Measurements from ENCODE around the gene RBPMS2.
A peak's percentile ranks its signal among the peaks of the same experiment; 100 is the strongest.
"Not testable (repeated sequence)": the region's sequence is repeated elsewhere in the genome, so short reads cannot be mapped to it uniquely, and the experiment has no call there.

The RBPMS2 gene

GRCh38 chr15:64751464-64751863 is 23.9 kb downstream of the RBPMS2 start:
- DNase-seq, result no peak

GRCh38 chr15:64749999-64750657 is 25.3 kb downstream of the RBPMS2 start:
- DNase-seq, result no peak

DNA sequence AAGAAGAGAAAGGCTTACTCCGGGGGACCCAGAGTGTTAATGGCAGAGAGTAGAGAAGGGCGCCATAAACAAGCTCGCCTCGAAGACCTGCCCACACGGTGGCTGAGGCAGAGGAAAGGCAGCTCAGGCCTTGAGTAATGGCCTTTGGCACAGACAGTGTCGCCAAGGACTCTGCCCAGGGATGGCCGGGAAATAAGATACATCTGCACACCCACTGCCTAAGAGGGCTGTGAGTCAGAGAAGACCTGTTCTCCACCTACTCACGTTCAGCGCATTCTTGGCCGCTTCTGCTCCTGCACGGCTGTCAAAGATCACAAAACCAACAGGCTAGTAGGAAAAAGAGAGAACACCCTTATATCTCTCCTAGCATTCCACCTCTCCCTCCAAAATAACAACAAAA is 26.2 kb downstream of the RBPMS2 start:
- DNase-seq, result no peak

- no peak for DNase-seq
Measured at GRCh38 chr15:64748251-64748650, 27.1 kb downstream of the RBPMS2 start.

DNA sequence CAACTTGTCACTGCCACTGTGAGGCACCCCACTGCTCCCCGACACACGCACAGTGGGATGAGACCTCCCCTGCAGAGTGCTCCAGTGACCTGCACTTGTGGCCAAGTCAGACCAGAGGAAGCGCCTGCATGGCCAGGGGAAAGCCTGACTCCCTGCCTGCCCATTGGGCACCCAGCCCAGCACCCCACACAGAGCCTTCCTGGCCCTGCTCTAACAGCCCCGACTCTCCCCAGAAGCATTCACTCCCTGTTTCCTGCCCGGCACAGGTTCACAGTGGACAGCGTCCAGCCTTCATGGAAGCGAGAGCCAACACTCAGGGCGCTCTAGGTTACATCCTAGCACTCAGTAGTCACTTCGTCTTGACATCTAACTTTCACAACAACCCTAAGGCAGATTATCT is 27.8 kb downstream of the RBPMS2 start:
- DNase-seq, result no peak

DNA sequence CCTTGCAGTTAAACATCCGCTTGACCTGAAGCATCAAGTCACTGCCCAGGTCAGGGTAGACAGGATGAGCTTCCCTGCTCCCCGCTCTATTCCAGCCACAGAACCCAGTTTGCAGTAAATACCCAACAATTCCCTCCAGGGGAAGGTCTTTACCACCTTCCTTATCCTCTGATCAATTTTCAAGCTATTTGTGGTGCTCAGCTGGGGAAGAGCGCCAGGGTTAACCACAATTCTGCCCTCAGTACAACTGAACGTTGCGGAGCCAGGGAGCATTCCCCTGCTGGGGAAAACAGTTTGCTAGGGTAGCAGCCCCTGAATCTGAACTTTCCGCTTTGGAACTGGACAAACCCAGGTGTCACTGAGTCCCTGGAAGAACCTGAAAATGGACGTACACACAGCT is 28.5 kb downstream of the RBPMS2 start:
- DNase-seq, result no peak

DNA sequence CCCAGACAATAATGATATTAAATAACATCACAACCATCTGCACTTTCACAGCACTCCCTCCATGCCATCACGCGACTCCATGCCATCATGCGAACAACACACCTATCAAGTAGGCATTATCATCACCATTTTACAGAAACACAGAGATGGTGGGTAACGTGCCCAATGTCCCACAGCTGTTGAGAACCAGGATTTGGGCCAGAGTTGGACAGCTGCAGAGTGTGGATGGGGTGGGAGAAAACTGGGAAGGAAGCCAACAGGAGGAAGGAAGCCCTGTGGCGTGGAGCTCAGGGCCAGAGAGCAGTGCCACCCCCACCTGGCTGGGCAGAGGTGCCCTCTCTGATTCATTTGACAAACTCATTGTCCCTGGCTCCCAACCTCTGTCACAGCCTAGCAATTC is 29.0 kb downstream of the RBPMS2 start:
- DNase-seq, result no peak

DNA sequence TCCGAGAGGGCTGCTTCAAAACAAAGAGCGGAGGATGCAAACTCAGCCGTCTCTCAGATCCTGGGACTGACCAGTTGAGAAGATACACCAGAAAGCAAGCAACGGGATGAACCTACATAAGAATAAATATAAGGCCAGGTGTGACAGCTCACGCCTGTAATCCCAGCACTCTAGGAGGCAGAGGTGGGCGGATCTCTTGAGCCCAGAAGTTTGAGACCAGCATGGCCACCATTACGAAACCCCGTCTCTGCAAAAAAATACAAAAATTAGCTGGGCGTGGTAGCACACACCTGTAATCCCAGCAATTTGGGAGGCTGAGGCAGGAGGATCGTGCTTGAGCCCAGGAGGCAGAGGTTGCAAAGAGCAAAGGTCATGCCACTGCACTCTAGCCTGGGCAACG is 31.7 kb downstream of the RBPMS2 start:
- DNase-seq, result no peak

- DNase-seq, result no peak
Measured at GRCh38 chr15:64742921-64743320, 32.5 kb downstream of the RBPMS2 start.

DNA sequence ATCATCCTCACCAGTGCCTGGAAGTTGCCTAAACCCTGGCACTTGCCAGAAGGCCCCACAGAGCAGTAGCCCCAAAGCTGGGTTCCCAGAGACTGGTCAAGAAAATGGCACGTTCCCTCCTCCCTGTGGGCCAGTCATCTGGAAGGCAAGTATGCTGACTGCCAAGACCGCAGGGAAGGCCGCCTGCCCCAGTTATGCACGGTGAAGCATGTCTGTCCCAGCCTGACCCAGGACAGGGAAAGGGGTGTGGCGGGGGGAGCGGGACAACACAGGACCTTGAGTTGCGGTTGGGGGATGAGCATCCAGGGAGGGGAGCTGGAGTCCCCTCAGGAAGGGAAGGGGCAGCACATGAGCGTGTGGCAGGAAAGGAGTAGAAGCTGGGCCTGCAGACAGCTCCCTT is 33.0 kb downstream of the RBPMS2 start:
- DNase-seq, result no peak

GRCh38 chr15:64741708-64742107 is 33.7 kb downstream of the RBPMS2 start:
- not testable (repeated sequence) for DNase-seq

GRCh38 chr15:64740311-64741170 is 34.8 kb downstream of the RBPMS2 start:
- DNase-seq, result no peak

DNA sequence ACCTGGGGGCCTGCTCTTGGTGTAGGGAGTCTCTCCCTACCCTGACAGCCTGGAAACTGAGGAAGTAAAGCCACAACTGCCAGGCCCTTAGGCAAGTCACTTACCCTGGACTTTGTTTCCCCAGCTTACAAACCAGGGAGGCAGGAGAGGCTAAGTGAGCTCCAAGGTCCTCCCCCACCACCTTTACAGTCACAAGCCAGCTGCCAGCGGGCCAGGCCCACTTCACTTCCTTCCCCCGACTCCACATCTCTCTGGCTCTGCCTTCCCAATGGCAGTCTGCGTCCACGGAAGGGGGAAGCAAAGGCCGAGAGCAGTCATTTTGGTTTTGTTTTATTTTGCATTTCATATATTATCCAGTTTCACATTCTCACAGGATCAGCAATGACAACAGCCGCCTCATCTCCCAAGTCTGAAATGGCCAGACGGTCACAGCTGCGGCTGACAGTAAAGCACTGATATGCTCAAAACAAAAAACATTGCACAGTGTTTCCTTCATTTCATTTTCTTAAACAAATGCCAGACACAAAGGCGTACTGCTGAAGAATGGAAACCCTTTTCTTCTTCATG is 35.7 kb downstream of the RBPMS2 start:
- DNase-seq, result no peak

DNA sequence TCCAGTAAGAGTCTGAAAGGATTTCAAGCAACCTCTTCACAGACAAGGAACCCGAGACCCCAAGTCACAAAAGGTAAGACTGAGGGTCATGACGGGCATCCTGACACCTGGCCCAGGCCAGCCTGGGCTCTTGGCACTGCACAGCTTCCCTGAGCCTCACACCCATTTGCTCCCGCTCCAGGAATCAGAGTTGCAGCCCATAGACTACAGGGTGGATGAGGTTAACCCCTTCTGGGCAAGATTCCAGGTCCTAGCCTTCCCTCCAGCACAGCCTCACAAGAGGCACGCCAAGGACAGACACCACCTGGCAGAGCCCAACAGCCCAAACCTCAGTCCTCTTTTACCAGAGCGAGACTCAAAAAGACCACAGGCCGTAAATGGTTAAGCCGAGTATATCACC is 36.2 kb downstream of the RBPMS2 start:
- DNase-seq, result no peak

DNA sequence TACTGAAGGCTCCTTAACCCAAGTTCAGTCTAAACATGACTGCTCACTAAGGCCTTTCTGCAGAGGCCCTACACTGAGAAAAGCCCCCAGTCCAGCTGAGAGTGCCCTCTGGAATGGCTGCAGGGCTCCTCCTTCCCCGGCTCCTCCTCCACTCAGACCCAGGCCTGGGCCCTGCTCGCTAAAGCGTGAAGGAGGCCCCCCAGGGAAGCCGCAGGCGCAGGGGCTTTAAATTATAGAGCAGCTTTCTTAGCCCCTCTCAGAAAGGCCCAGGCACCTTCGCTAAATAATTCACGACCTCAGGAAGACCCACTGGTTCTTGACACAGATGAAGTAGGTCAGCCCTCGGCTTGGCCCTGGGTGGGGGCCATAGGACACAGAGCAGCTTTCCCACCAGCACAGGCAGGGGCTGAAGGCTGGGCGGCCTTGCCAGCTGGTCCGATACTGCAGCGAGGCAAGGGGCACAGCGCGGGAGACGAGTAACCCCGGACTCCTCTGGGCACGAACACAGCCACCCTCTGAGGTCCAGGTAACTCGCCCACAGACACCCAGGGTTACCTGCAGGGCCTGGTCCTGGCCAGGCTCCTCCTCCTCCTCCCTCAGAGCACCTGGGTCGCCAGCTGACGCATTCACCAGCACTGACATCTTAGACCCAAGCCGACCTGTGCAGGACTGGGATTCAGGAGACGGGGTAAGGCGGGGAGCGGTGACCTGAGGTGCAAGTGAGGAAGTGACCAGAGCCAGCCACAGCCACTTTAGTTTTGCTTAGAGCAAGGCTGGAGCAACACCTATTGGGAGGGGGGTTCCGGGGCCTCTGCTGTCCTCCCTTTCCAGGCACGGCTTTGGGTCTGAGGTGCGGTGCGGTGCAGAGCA is 36.9 kb downstream of the RBPMS2 start:
- DNase-seq, result no peak

DNA sequence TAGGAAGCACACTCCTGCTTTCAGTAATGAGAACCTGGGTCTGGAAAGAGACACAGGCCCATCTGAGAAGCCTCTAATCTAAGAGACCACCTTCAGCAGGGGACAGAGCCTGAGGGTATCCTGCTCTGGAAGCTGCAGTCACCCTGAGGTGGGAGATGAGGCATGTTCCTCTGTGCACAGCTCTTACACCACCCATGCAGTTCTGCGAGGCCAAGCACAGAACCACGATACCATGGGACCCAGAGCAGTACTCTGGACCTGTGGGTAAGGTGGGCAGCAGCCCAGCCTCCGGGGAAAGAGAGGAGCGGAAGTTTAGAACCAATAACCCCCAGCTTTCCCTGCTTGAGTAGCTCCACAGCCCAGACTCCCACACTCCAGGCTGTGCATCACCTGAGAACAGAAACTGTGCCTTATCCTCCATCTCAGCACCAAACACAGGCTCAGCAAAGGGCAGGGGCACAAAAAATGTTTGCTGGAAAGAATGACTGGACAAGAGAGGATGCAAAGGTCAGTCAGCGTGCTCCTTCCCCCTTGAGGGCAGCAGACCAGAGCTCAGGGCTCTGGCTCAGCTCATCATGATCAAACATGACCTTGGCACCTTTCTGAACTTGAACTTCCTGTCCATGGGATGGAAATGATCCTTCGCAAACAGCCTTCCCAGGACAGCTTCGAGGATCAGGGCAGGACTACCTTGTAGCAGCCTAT is 43.1 kb downstream of the RBPMS2 start:
- no peak for DNase-seq

DNA sequence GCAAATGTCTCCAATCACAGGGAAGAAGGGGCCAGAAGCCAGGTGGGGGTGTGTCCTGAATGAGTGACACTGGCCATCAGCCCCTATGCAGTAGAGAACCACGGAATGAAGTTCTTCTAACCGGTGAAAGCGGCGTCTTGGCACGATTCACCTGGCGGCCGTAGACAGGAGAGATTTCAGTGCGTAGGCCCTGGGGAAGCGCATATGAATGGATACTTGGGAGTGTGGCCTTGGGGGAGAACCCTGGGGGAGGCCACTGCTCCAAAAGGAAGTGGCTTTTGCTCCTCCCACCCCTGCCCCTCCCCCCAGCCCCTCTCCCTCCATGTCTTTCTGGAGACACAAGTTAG is 43.6 kb downstream of the RBPMS2 start:
- no peak for DNase-seq

DNA sequence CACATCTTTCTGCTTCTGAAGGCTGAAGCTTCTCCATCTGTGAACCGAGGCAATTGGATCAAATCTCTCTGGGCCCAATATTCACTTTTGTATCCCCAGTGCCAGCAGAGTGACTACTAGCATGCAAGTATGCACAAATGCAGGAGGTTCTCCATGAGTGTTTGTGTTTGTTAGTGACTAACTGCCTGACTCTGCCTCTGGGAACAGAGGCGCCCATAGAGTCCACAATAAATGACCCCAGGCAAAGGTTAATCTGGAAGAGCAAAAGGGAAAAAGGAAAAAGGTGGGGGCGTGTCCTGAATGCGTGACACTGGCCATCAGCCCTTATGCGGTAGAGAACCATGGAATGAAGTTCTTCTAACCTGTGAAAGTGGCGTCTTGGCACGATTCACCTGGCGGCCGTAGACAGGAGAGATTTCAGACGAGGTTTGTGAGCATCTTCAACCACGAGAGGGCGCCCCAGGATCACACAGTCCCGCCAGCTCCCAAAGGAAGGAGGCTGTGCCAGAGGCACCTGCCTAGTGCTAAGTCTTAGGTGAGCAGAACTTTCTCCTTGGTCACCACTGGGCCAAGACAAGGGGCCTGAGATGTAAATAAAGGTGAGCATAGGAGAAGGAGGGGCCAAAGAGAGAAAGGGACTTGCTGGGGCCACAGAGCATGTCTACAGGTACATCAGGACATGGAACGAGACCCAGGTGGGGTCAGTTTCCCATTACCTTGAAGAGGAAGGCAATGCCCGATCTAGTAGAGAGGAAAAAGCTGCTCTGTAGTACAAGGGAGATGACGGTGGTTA is 44.2 kb downstream of the RBPMS2 start:
- peak; percentile 88 for DNase-seq

- DNase-seq, result no peak
Measured at GRCh38 chr15:64730151-64730550, 45.2 kb downstream of the RBPMS2 start.

GRCh38 chr15:64720188-64720587 is 55.2 kb downstream of the RBPMS2 start:
- DNase-seq, result no peak

DNA sequence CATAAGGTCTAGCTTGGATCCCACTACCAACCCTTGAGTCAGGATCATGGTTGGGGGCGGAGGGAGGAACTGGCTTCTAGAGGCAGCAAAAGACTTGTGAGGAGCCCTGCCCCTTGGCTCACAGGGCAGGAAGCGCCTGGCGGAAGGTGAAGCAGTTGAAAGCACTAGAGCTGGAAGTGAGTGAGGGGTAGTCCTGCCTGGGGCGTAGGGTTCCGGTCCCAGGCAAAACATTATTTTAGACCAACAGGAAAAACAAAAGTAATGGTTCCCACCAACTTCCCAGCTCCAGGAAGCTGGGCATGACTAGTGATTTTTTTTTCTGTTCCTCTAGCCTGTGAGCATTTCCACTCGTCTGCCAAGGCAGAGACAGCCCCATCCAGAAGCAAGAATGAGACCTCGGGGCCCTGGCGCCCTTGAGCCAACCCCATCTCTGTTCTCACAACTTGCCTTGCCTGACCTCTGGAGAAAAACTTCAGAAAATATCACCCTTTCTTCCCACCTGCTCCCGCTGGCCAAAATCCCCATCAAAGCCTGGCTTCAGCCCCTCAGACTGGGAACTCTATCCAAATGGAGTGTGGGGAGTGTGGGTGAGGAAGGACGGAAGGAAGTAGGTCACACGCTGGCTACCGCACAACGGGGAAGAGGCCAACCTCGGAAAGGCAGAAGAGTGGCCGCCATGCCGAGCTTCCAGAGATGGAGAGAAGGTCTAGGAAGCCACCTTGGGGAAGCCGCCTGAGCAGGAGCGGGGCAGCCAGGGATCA is 57.5 kb downstream of the RBPMS2 start:
- no peak for DNase-seq
